DND-41 (cell line): ENCODE data around the gene FHIT.
A peak's percentile ranks its signal among the peaks of the same experiment; 100 is the strongest.

ENCODE experiments used
- ATAC-seq: fragments of 200-7000 bp; cut with Tn5 transposase; 3 replicates; pipeline ENCODE4 v1.9.1; 2021; ENCODE audit warnings: low read depth; ENCODE audit not compliant: insufficient read depth
- DNase-seq: peaks from one replicate; pipeline ENCODE4 v3.0.0-alpha.2; 2020
- H2AFZ ChIP-seq: 2 replicates; pipeline ENCODE4 v1.6.0; 2012; ENCODE audit warnings: low read depth, low read length
- H3K27ac ChIP-seq: 2 replicates; pipeline ENCODE4 v1.5.1; 2012; ENCODE audit warnings: low read length, inconsistent platforms
- H3K27me3 ChIP-seq: fragments of 200-600 bp; sonication (generic); 2 replicates; pipeline ENCODE4 v1.6.0; 2012; ENCODE audit warnings: low read length, mild to moderate bottlenecking, inconsistent platforms; ENCODE audit not compliant: insufficient read depth, poor library complexity
- H3K36me3 ChIP-seq: 2 replicates; pipeline ENCODE4 v1.5.1; 2012; ENCODE audit warnings: low read length, inconsistent platforms; ENCODE audit not compliant: insufficient read depth
- H3K4me1 ChIP-seq: 2 replicates; pipeline ENCODE4 v1.5.1; 2012; ENCODE audit warnings: mild to moderate bottlenecking, low read length; ENCODE audit not compliant: insufficient read depth
- H3K4me2 ChIP-seq: 2 replicates; pipeline ENCODE4 v1.6.0; 2012; ENCODE audit warnings: mild to moderate bottlenecking, moderate library complexity, low read length, inconsistent platforms; ENCODE audit not compliant: insufficient read depth
- H3K4me3 ChIP-seq, 2 experiments: fragments of 200-600 bp in 1 of 2; shearing (Covaris generic) in 1 of 2; 2 replicates each; pipeline ENCODE4 v1.5.1; 2012 to 2016; ENCODE audit warnings: inconsistent platforms in 2 of 2, low read length in 2 of 2, mild to moderate bottlenecking in 2 of 2, low read depth in 1 of 2, moderate library complexity in 1 of 2
- H3K79me2 ChIP-seq: 2 replicates; pipeline ENCODE4 v1.6.0; 2012; ENCODE audit warnings: low read length, inconsistent platforms; ENCODE audit not compliant: insufficient read depth
- H3K9ac ChIP-seq: 2 replicates; pipeline ENCODE4 v1.6.0; 2012; ENCODE audit warnings: low read depth, mild to moderate bottlenecking, inconsistent platforms, low read length, moderate library complexity
- H3K9me3 ChIP-seq: 2 replicates; pipeline ENCODE4 v1.5.1; 2012; ENCODE audit warnings: low read length, moderate library complexity, mild to moderate bottlenecking, inconsistent platforms; ENCODE audit not compliant: insufficient read depth, severe bottlenecking
- H4K20me1 ChIP-seq: 2 replicates; pipeline ENCODE4 v1.6.0; 2012; ENCODE audit warnings: low read length; ENCODE audit not compliant: insufficient read depth
- EZH2 ChIP-seq: IDR thresholded peaks from 3 replicates; pipeline ENCODE4 v1.6.1; 2012; ENCODE audit warnings: borderline replicate concordance, low read depth, mild to moderate bottlenecking, moderate library complexity, low read length, inconsistent platforms; ENCODE audit not compliant: severe bottlenecking
- TF ChIP-seq, protein P1 (sequence below): IDR thresholded peaks from 2 replicates; pipeline ENCODE4 v1.5.1; 2012; ENCODE audit warnings: borderline replicate concordance, low read length, moderate library complexity, mild to moderate bottlenecking; ENCODE audit not compliant: poor library complexity, severe bottlenecking; ENCODE audit errors: extremely low read depth

Gene FHIT

DNA sequence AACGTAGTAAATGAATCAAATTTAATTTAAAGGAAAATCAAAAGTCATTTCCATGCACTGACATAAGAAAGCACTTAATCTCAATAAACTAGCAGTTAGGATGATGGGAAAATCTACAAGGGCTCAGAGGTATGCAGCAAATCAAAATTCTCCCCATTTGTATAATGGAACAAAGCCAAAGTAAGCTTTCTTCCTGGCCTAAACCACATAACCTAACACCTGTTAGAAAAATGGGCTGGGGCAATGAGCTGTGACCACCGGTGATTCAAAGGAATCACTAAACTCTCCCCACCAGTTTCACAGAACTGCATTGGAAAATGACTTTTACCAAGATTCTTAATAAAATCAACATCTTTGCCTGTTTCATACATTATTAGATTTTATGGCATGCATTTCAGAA lies 1024.3 kb downstream of the FHIT start:
- ATAC-seq: peak; percentile 44; the same call in 2 of the 3 replicates

DNA sequence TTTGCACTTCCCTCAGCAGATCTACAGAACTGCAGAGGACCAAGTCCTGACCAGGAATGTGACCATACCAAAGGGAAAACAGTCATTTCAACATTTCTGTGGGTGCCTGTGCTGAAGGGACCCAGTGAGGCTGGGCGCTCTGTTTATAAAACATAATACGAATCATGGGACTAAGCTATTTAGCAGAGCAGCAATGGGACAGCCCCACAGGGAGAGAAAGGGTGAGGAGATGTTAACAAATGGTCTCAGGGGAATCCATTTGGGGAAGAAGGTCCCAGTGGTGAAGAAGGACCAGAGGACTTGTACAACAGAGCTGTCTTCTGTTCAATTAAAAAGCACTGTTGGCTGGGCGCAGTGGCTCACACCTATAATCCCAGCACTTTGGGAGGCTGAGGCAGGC lies 1025.4 kb downstream of the FHIT start:
- TF ChIP-seq, protein P1, sequence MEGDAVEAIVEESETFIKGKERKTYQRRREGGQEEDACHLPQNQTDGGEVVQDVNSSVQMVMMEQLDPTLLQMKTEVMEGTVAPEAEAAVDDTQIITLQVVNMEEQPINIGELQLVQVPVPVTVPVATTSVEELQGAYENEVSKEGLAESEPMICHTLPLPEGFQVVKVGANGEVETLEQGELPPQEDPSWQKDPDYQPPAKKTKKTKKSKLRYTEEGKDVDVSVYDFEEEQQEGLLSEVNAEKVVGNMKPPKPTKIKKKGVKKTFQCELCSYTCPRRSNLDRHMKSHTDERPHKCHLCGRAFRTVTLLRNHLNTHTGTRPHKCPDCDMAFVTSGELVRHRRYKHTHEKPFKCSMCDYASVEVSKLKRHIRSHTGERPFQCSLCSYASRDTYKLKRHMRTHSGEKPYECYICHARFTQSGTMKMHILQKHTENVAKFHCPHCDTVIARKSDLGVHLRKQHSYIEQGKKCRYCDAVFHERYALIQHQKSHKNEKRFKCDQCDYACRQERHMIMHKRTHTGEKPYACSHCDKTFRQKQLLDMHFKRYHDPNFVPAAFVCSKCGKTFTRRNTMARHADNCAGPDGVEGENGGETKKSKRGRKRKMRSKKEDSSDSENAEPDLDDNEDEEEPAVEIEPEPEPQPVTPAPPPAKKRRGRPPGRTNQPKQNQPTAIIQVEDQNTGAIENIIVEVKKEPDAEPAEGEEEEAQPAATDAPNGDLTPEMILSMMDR: no peak
- TF ChIP-seq EZH2: no peak
- no peak overlapping the region; the same call in 1 of the 2 replicates for H3K27ac ChIP-seq
- peaks cover 12% of the 10 kb centered on the region for H3K4me1 ChIP-seq
- H4K20me1 ChIP-seq: no peaks in the 10 kb centered on the region
- no peak overlapping the region; the same call in 1 of the 2 replicates for H2AFZ ChIP-seq
- no peaks in the 10 kb centered on the region for H3K79me2 ChIP-seq
- no peak overlapping the region for H3K4me2 ChIP-seq
- DNase-seq (no peak), ATAC-seq (no peak)
- no peaks in the 10 kb centered on the region for H3K9me3 ChIP-seq
- H3K36me3 ChIP-seq: no peaks in the 10 kb centered on the region
- no peak overlapping the region for H3K9ac ChIP-seq
- no peak overlapping the region for H3K4me3 ChIP-seq
- no peaks in the 10 kb centered on the region for H3K27me3 ChIP-seq

More for the DNA sequence above, 1024.3 kb downstream of the FHIT start:
- no peaks in the 10 kb centered on the region for H3K9me3 ChIP-seq
- no peaks in the 10 kb centered on the region for H3K79me2 ChIP-seq
- TF ChIP-seq, protein P1: no peak
- no peak for TF ChIP-seq EZH2
- no peaks in the 10 kb centered on the region for H3K36me3 ChIP-seq
- H3K4me1 ChIP-seq: peaks cover 12% of the 10 kb centered on the region
- no peak overlapping the region for H2AFZ ChIP-seq
- H3K4me3 ChIP-seq: no peak overlapping the region
- DNase-seq: no peak
- no peaks in the 10 kb centered on the region for H4K20me1 ChIP-seq
- no peak overlapping the region for H3K4me2 ChIP-seq
- H3K27me3 ChIP-seq: no peaks in the 10 kb centered on the region
- no peak overlapping the region for H3K27ac ChIP-seq
- no peak overlapping the region for H3K9ac ChIP-seq

GRCh38 chr3:60220768-60221167 lies 1030.5 kb downstream of the FHIT start:
- no peak overlapping the region for H2AFZ ChIP-seq
- no peak for ATAC-seq

More at GRCh38 chr3:60220768-60221167, 1030.5 kb downstream of the FHIT start:
- H3K36me3 ChIP-seq: no peaks in the 10 kb centered on the region
- no peaks in the 10 kb centered on the region for H3K4me1 ChIP-seq
- no peak for DNase-seq
- no peaks in the 10 kb centered on the region for H3K27me3 ChIP-seq
- no peaks in the 10 kb centered on the region for H4K20me1 ChIP-seq
- H3K9me3 ChIP-seq: no peaks in the 10 kb centered on the region
- H3K79me2 ChIP-seq: no peaks in the 10 kb centered on the region
- H3K4me2 ChIP-seq: no peak overlapping the region
- TF ChIP-seq EZH2: no peak
- TF ChIP-seq, protein P1: no peak
- H3K27ac ChIP-seq: no peak overlapping the region
- H3K4me3 ChIP-seq: no peak overlapping the region
- H3K9ac ChIP-seq: no peak overlapping the region
